DND-41 (cell line): ENCODE data around the gene FBXO42.

ENCODE experiments used
- EZH2 ChIP-seq: IDR thresholded peaks from 3 replicates; pipeline ENCODE4 v1.6.1; 2012; ENCODE audit warnings: borderline replicate concordance, low read depth, mild to moderate bottlenecking, moderate library complexity, low read length, inconsistent platforms; ENCODE audit not compliant: severe bottlenecking
- TF ChIP-seq, protein P1 (sequence below): IDR thresholded peaks from 2 replicates; pipeline ENCODE4 v1.5.1; 2012; ENCODE audit warnings: borderline replicate concordance, low read length, moderate library complexity, mild to moderate bottlenecking; ENCODE audit not compliant: poor library complexity, severe bottlenecking; ENCODE audit errors: extremely low read depth

DNA sequence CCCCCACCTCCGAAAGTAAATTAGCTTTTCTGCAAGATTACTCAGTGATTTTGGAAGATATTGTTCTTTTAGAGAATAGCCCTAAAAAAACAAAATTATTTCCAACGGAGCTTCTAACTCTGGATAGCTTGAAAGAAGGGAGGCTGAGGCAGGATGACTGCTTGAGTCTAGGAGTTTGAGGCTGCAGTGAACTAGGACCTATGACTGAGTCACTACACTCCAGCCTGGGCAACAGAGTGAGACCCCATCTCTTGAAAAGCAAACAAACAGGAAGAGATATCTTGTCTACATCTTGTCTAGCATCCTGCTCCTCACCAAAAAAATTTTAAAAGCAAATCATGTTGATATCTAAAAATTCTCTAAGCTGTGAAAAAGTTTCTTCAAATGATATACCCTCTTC, 73.1 kb downstream of the FBXO42 start:
- TF ChIP-seq, protein P1, sequence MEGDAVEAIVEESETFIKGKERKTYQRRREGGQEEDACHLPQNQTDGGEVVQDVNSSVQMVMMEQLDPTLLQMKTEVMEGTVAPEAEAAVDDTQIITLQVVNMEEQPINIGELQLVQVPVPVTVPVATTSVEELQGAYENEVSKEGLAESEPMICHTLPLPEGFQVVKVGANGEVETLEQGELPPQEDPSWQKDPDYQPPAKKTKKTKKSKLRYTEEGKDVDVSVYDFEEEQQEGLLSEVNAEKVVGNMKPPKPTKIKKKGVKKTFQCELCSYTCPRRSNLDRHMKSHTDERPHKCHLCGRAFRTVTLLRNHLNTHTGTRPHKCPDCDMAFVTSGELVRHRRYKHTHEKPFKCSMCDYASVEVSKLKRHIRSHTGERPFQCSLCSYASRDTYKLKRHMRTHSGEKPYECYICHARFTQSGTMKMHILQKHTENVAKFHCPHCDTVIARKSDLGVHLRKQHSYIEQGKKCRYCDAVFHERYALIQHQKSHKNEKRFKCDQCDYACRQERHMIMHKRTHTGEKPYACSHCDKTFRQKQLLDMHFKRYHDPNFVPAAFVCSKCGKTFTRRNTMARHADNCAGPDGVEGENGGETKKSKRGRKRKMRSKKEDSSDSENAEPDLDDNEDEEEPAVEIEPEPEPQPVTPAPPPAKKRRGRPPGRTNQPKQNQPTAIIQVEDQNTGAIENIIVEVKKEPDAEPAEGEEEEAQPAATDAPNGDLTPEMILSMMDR: no peak
- TF ChIP-seq EZH2: no peak
